Nephron progenitor cell (in vitro differentiated cells): ENCODE measurements around the gene NPY.

ENCODE experiments used
- DNase-seq: peaks from one replicate; pipeline ENCODE4 v3.0.0; 2021
- H3K27ac Mint-ChIP-seq: 2 replicates; pipeline ENCODE4 v1.8.0; 2021; ENCODE audit warnings: mild to moderate bottlenecking, moderate library complexity, mixed read lengths
- H3K27me3 Mint-ChIP-seq: 2 replicates; pipeline ENCODE4 v1.8.0; 2021; ENCODE audit warnings: mild to moderate bottlenecking, low read depth, mixed read lengths; ENCODE audit not compliant: poor library complexity
- H3K36me3 Mint-ChIP-seq: 2 replicates; pipeline ENCODE4 v1.8.0; 2021; ENCODE audit warnings: low read depth, mixed read lengths
- H3K4me1 Mint-ChIP-seq: 2 replicates; pipeline ENCODE4 v1.8.0; 2021; ENCODE audit warnings: mixed read lengths
- H3K4me3 Mint-ChIP-seq: 2 replicates; pipeline ENCODE4 v1.8.0; 2021; ENCODE audit warnings: mild to moderate bottlenecking, moderate library complexity, mixed read lengths
- H3K9me3 Mint-ChIP-seq: 2 replicates; pipeline ENCODE4 v1.8.0; 2021; ENCODE audit warnings: mild to moderate bottlenecking, moderate library complexity, mixed read lengths
- TF ChIP-seq, protein P1 (sequence below): fragments of 200-600 bp; sonication (generic); IDR thresholded peaks from 2 replicates; pipeline ENCODE4 v1.5.0; 2021; ENCODE audit warnings: antibody characterized with exemption

Gene NPY

GRCh38 chr7:24340727-24341126, 56.7 kb downstream of the NPY start:
- H3K4me1 Mint-ChIP-seq: peaks cover 16% of the 10 kb centered on the region
- H3K36me3 Mint-ChIP-seq: no peaks in the 10 kb centered on the region
- no peaks in the 10 kb centered on the region for H3K9me3 Mint-ChIP-seq
- no peak overlapping the region for H3K4me3 Mint-ChIP-seq
- DNase-seq: no peak
- H3K27me3 Mint-ChIP-seq: peaks cover 7% of the 10 kb centered on the region
- no peak overlapping the region for H3K27ac Mint-ChIP-seq
- TF ChIP-seq, protein P1, sequence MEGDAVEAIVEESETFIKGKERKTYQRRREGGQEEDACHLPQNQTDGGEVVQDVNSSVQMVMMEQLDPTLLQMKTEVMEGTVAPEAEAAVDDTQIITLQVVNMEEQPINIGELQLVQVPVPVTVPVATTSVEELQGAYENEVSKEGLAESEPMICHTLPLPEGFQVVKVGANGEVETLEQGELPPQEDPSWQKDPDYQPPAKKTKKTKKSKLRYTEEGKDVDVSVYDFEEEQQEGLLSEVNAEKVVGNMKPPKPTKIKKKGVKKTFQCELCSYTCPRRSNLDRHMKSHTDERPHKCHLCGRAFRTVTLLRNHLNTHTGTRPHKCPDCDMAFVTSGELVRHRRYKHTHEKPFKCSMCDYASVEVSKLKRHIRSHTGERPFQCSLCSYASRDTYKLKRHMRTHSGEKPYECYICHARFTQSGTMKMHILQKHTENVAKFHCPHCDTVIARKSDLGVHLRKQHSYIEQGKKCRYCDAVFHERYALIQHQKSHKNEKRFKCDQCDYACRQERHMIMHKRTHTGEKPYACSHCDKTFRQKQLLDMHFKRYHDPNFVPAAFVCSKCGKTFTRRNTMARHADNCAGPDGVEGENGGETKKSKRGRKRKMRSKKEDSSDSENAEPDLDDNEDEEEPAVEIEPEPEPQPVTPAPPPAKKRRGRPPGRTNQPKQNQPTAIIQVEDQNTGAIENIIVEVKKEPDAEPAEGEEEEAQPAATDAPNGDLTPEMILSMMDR: no peak
